ENCODE data around the gene SLC9A3.

Gene SLC9A3

DNA sequence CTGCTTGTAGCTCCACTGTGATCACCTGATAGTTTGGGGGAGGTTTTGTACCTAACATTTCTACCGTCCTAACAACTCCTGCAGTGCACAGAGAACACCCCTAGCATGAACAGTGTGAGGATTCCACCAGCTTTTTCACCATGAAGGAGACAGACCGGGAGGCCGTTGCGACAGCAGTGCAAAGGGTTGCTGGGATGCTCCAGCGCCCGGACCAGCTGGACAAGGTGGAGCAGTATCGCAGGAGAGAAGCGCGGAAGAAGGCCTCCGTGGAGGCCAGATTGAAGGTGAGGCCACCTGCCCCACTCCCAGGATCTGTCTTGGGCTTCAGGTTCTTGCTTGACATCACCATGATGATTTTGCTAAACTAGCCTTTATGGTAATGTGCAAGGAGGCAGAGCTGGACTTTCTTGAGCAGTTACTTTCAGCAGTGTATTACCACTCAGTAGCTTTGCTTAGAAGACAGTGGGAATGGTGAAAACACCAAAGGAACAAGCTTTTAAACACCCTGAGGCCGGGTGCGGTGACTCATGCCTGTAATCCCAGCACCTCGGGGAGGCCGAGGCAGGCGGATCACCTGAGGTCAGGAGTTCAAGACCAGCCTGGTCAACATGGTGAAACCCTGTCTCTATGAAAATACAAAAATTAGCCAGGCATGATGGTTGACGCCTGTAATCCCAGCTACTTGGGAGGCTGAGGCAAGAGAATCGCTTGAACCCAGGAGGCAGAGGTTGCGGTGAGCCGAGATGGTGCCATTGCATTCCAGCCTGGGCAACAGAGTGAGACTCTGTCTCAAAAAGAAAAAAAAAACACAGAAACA is 78.0 kb downstream of the SLC9A3 start:
- H3K27ac ChIP-seq (ENCODE audit: low read length): no peak overlapping the region
- no peaks in the 10 kb centered on the region for H3K4me1 ChIP-seq (ENCODE audit: control insufficient read depth, low read depth, low read length)
- no peaks in the 10 kb centered on the region for H3K9me3 ChIP-seq (ENCODE audit: control insufficient read depth, low read depth, low read length)
- no peak overlapping the region for H3K9ac ChIP-seq (ENCODE audit: low read length)
- no peaks in the 10 kb centered on the region for H3K27me3 ChIP-seq (ENCODE audit: control insufficient read depth, insufficient read depth, low read length)
- peaks cover 26% of the 10 kb centered on the region for H3K36me3 ChIP-seq (ENCODE audit: control insufficient read depth, low read depth, low read length)
- H3K4me3 ChIP-seq (ENCODE audit: low read length): no peak overlapping the region

- Histone ChIP-seq H3K27ac (ENCODE audit: low read length) (no peak overlapping the region), H3K4me3 (ENCODE audit: low read length) (no peak overlapping the region), H3K36me3 (ENCODE audit: control insufficient read depth, low read depth, low read length) (peaks cover 26% of the 10 kb centered on the region), H3K9ac (ENCODE audit: low read length) (no peak overlapping the region), H3K27me3 (ENCODE audit: control insufficient read depth, insufficient read depth, low read length) (no peaks in the 10 kb centered on the region), H3K4me1 (ENCODE audit: control insufficient read depth, low read depth, low read length) (no peaks in the 10 kb centered on the region), H3K9me3 (ENCODE audit: control insufficient read depth, low read depth, low read length) (no peaks in the 10 kb centered on the region)
These were observed 78.7 kb downstream of the SLC9A3 start for GRCh38 chr5:445591-445990.

GRCh38 chr5:444226-444625 is 80.0 kb downstream of the SLC9A3 start:
- peaks cover 21% of the 10 kb centered on the region for H3K36me3 ChIP-seq (ENCODE audit: control insufficient read depth, low read depth, low read length)
- no peaks in the 10 kb centered on the region for H3K27me3 ChIP-seq (ENCODE audit: control insufficient read depth, insufficient read depth, low read length)
- no peak overlapping the region for H3K9ac ChIP-seq (ENCODE audit: low read length)
- H3K4me3 ChIP-seq (ENCODE audit: low read length): peak overlapping the region; percentile 73
- H3K27ac ChIP-seq (ENCODE audit: low read length): no peak overlapping the region
- no peaks in the 10 kb centered on the region for H3K4me1 ChIP-seq (ENCODE audit: control insufficient read depth, low read depth, low read length)
- H3K9me3 ChIP-seq (ENCODE audit: control insufficient read depth, low read depth, low read length): no peaks in the 10 kb centered on the region

DNA sequence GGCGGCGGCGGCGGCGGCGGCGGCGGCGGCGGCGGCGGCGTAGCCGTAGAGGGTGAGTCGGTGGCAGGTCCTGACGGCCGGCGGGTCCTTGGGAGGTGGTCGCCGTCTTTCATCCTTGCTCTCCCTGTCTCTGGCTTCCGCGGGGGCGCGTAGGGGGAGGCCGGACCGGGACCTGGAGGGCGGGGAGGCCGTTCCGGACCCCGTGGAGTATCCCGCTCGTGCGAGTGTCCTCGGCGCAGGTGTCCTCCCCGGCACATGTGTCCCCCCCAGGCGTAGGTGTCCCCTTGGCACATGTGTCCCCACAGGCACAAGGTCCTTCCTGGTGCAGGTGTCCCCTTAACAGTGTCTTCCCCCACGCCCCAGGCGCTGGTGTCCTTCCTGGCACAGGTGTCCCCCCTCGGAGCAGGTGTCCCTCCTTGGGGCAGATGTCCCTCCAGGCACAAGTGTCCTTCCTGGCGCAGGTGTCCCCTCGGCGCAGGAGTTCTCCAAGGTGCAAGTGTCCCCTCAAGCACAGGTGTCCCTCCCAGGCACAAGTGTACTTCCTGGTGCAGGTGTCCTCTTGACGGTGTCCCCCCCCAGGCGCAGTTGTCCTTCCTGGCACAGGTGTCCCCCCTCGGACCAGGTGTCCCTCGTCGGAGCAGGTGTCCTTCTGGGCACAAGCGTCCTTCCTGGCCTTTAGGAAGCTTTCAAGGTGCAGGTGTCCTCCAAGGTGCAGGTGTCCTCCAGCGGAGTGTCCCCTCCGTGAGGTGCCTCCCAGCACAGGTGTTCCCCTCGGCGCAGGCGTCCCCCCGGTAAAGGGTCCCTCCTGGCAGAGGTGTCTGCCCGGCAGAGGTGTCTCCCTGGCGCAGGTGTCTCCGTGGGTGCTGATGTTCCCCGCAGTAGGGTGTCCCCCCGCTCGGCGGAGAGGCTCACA is 80.8 kb downstream of the SLC9A3 start:
- Histone ChIP-seq H3K9me3 (ENCODE audit: control insufficient read depth, low read depth, low read length) (no peaks in the 10 kb centered on the region), H3K27ac (ENCODE audit: low read length) (no peak overlapping the region), H3K36me3 (ENCODE audit: control insufficient read depth, low read depth, low read length) (peaks cover 14% of the 10 kb centered on the region), H3K4me1 (ENCODE audit: control insufficient read depth, low read depth, low read length) (no peaks in the 10 kb centered on the region), H3K27me3 (ENCODE audit: control insufficient read depth, insufficient read depth, low read length) (no peaks in the 10 kb centered on the region), H3K4me3 (ENCODE audit: low read length) (peak overlapping the region; percentile 73), H3K9ac (ENCODE audit: low read length) (peak overlapping the region; percentile 6)

- H3K27ac ChIP-seq (ENCODE audit: low read length): no peak within 1 kb of the TSS
- H3K4me1 ChIP-seq (ENCODE audit: control insufficient read depth, low read depth, low read length): no peaks in the 10 kb centered on the region
- H3K27me3 ChIP-seq (ENCODE audit: control insufficient read depth, insufficient read depth, low read length): no peaks in the 10 kb centered on the region
- H3K9ac ChIP-seq (ENCODE audit: low read length): peak within 1 kb of the TSS; percentile 62
- peaks cover 7% of the 10 kb centered on the region for H3K36me3 ChIP-seq (ENCODE audit: control insufficient read depth, low read depth, low read length)
- H3K9me3 ChIP-seq (ENCODE audit: control insufficient read depth, low read depth, low read length): no peaks in the 10 kb centered on the region
- H3K4me3 ChIP-seq (ENCODE audit: low read length): peak within 1 kb of the TSS; percentile 86
These were observed 81.7 kb downstream of the SLC9A3 start, which contains the start of gene EXOC3 for GRCh38 chr5:442335-443238. Gene EXOC3 (plus strand): TSS chr5:443176. CDS start chr5:446206, 3,030 bp downstream.

- no peaks in the 10 kb centered on the region for H3K27me3 ChIP-seq (ENCODE audit: control insufficient read depth, insufficient read depth, low read length)
- peaks cover under 1% of the 10 kb centered on the region for H3K36me3 ChIP-seq (ENCODE audit: control insufficient read depth, low read depth, low read length)
- H3K9me3 ChIP-seq (ENCODE audit: control insufficient read depth, low read depth, low read length): no peaks in the 10 kb centered on the region
- H3K9ac ChIP-seq (ENCODE audit: low read length): no peak overlapping the region
- H3K4me1 ChIP-seq (ENCODE audit: control insufficient read depth, low read depth, low read length): no peaks in the 10 kb centered on the region
- peak overlapping the region; percentile 86 for H3K4me3 ChIP-seq (ENCODE audit: low read length)
- H3K27ac ChIP-seq (ENCODE audit: low read length): no peak overlapping the region
These were observed 82.3 kb downstream of the SLC9A3 start for GRCh38 chr5:441996-442334.

DNA sequence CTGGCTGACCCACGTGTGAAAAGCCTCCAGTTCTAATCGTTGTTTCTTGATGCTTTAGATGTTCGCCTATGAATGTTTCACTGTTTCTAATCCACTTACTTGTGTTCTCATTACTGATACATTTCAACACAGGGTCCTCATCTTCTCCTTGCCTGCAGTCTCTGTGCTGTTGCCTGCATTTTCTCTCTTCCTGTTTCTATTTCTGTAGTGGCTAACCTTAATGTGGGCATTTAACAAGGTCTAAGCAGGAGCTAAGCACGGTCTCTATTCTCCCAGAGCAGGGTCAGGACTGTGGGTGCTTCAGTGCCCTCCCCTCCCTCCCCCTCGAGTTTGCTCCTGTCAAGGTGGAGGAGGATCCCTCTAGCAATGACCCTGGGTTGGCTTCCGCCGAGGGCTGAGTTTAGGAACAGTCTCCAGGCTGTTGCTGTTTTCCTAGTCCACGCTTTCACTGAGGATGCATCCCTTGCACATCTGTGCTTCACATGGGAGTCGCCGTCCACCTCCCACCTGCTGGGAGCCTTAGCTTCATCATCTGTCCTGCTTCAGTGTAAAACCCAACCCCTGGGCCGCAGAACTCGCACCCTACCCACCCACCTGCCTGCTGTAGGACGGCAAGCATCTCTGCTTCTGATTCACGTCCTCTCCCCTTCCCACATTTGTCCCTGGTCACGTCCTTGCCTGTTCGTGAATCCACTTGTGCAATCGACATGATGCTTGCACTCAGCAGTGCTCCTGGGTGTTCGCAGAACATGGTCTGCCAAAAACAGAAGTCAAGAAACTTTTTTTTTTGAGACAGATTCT is 83.6 kb downstream of the SLC9A3 start:
- Histone ChIP-seq H3K4me1 (ENCODE audit: control insufficient read depth, low read depth, low read length) (no peaks in the 10 kb centered on the region), H3K4me3 (ENCODE audit: low read length) (no peak overlapping the region), H3K9ac (ENCODE audit: low read length) (no peak overlapping the region), H3K27me3 (ENCODE audit: control insufficient read depth, insufficient read depth, low read length) (no peaks in the 10 kb centered on the region), H3K9me3 (ENCODE audit: control insufficient read depth, low read depth, low read length) (no peaks in the 10 kb centered on the region), H3K36me3 (ENCODE audit: control insufficient read depth, low read depth, low read length) (no peaks in the 10 kb centered on the region), H3K27ac (ENCODE audit: low read length) (no peak overlapping the region)

- Histone ChIP-seq H3K9ac (ENCODE audit: low read length) (no peak overlapping the region), H3K27ac (ENCODE audit: low read length) (no peak overlapping the region), H3K4me3 (ENCODE audit: low read length) (no peak overlapping the region), H3K36me3 (ENCODE audit: control insufficient read depth, low read depth, low read length) (no peaks in the 10 kb centered on the region), H3K4me1 (ENCODE audit: control insufficient read depth, low read depth, low read length) (no peaks in the 10 kb centered on the region), H3K9me3 (ENCODE audit: control insufficient read depth, low read depth, low read length) (no peaks in the 10 kb centered on the region), H3K27me3 (ENCODE audit: control insufficient read depth, insufficient read depth, low read length) (no peaks in the 10 kb centered on the region)
These were observed 84.6 kb downstream of the SLC9A3 start for GRCh38 chr5:439636-440035.

- H3K4me1 ChIP-seq (ENCODE audit: control insufficient read depth, low read depth, low read length): no peaks in the 10 kb centered on the region
- no peak overlapping the region for H3K9ac ChIP-seq (ENCODE audit: low read length)
- H3K27ac ChIP-seq (ENCODE audit: low read length): no peak overlapping the region
- H3K36me3 ChIP-seq (ENCODE audit: control insufficient read depth, low read depth, low read length): no peaks in the 10 kb centered on the region
- no peaks in the 10 kb centered on the region for H3K9me3 ChIP-seq (ENCODE audit: control insufficient read depth, low read depth, low read length)
- no peaks in the 10 kb centered on the region for H3K27me3 ChIP-seq (ENCODE audit: control insufficient read depth, insufficient read depth, low read length)
- no peak overlapping the region for H3K4me3 ChIP-seq (ENCODE audit: low read length)
These were observed 85.1 kb downstream of the SLC9A3 start for GRCh38 chr5:439181-439580.

DNA sequence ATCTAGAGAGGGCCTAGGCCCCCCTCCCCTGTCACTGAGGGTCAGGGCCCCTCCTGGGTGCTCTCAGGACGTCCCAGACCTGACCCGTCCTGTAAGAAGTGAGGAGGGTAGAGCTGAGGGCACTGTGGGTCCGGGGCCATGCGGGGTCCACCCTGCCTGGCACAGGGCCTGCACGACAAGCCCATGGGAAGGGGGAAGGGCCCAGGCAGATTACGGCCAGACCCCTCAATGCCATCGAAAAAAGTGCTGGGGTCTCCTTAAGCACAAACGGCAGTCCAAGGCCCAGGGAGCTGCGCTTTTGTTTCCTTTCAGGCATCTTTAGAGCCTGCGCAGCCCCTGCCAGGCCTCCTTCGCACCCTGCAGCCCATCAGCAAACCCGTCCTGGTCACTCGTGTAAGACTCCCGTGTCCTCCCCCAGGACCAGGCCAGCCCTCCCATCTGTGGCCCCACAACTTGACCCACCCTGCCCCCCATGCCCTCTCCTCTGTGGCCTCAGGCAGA is 85.7 kb downstream of the SLC9A3 start:
- Histone ChIP-seq H3K4me3 (ENCODE audit: low read length) (no peak overlapping the region), H3K27ac (ENCODE audit: low read length) (no peak overlapping the region), H3K9me3 (ENCODE audit: control insufficient read depth, low read depth, low read length) (no peaks in the 10 kb centered on the region), H3K27me3 (ENCODE audit: control insufficient read depth, insufficient read depth, low read length) (no peaks in the 10 kb centered on the region), H3K36me3 (ENCODE audit: control insufficient read depth, low read depth, low read length) (no peaks in the 10 kb centered on the region), H3K9ac (ENCODE audit: low read length) (no peak overlapping the region), H3K4me1 (ENCODE audit: control insufficient read depth, low read depth, low read length) (no peaks in the 10 kb centered on the region)
